ENCODE results near the gene TBC1D8. TPM values are rescaled to one million over a fixed set of nuclear protein-coding genes. Genes with fewer than 3 reads are reported as not detected.

TBC1D8 gene
- total RNA-seq, 1 experiment from 2014 or later = 5.1 TPM

DNA sequence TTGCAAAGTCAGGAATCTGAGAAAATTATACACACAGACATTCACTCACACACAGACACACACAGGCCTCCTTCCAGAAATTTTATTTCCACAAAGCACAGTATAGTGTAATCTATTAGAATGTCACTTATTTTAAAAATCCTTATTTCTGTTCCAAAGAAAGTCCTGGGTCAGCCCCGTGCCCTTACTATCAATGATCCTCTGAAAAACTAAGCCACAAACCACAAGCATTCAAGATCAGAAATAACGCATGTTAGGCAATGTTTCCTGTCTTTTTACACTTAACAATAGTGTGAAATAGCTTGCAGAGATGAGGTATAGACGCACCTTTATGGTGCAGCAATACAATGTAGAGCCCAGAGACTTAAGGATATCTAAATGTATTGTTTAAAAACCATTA, 25.8 kb downstream of the TBC1D8 start:
- no TSS peak for BruUV-seq (replicated peaks)
- Histone ChIP-seq H3K27me3 (replicated peaks; ENCODE audit: insufficient read depth, low read depth, low read length, poor library complexity) (no peaks in the 10 kb centered on the region), H3K36me3 (ENCODE audit: insufficient read depth, low read length, poor library complexity, severe bottlenecking) (no peaks in the 10 kb centered on the region), H3K4me1 (ENCODE audit: insufficient read depth, low read length, poor library complexity, severe bottlenecking) (no peaks in the 10 kb centered on the region), H3K4me3 (ENCODE audit: low read depth, low read length, poor library complexity, severe bottlenecking) (no peak overlapping the region), H3K27ac (ENCODE audit: low read depth, low read length, poor library complexity, severe bottlenecking) (no peak overlapping the region), H3K9me3 (ENCODE audit: low read depth, low read length, poor library complexity, severe bottlenecking) (no peaks in the 10 kb centered on the region)
- POLR2A ChIA-PET (ENCODE audit: low non-redundant PET) = no interaction called here
- DNase-seq (ENCODE audit: low spot score) = no peak
- intact Hi-C loops (cut with micrococcal nuclease; ENCODE audit: unreplicated experiment) = no loop called here
- TF ChIP-seq, protein P1, sequence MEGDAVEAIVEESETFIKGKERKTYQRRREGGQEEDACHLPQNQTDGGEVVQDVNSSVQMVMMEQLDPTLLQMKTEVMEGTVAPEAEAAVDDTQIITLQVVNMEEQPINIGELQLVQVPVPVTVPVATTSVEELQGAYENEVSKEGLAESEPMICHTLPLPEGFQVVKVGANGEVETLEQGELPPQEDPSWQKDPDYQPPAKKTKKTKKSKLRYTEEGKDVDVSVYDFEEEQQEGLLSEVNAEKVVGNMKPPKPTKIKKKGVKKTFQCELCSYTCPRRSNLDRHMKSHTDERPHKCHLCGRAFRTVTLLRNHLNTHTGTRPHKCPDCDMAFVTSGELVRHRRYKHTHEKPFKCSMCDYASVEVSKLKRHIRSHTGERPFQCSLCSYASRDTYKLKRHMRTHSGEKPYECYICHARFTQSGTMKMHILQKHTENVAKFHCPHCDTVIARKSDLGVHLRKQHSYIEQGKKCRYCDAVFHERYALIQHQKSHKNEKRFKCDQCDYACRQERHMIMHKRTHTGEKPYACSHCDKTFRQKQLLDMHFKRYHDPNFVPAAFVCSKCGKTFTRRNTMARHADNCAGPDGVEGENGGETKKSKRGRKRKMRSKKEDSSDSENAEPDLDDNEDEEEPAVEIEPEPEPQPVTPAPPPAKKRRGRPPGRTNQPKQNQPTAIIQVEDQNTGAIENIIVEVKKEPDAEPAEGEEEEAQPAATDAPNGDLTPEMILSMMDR (conservative IDR thresholded peaks at IDR 0.05; ENCODE audit: low read depth, low read length) = no peak
- TF ChIP-seq EZH2 (IDR thresholded peaks at IDR 0.05; ENCODE audit: borderline replicate concordance, low read depth, low read length, poor library complexity, severe bottlenecking) = no peak
- CTCF ChIA-PET = interaction anchor here (0.6 kb wide), 1 partner anchor 713 kb away, joined by 3 read pairs; no protein-coding TSS in a partner anchor

DNA sequence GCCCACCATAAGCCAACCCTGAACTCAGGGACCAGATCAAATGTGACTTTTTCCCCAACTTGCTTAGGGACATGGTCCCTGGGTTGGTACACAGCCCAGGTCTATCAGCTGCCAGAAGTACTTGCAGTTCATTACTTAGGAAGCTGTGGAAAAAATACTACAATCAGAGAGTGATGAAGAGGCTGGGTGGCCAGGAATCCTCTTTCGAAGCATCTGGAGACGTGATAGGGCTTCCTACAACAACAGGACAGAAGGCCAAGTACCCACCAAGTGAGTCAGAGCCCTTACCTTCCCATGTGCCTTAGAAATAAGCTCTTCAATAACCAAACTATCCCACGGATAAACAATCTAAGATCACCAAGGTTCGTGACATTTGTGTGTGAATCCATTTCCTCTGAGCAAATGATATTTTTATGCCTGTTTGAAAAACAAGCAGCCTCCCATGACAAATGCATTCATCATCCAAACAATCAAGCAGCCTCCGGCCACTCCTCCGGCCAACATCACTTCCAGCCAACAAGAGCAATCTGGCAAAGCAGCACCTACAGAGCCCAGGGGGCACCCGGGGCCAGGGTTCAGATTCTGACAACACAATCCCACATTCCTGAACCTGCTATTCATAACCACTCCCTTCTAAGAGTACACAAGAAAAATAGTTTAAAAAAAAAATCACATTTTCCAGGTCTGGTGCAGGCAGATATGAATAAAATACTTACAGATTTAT, 26.4 kb downstream of the TBC1D8 start:
- CTCF ChIA-PET = no interaction called here
- no peak overlapping the region for H3K27ac ChIP-seq (ENCODE audit: low read depth, low read length, poor library complexity, severe bottlenecking)
- no TSS peak for BruUV-seq (replicated peaks)

DNA sequence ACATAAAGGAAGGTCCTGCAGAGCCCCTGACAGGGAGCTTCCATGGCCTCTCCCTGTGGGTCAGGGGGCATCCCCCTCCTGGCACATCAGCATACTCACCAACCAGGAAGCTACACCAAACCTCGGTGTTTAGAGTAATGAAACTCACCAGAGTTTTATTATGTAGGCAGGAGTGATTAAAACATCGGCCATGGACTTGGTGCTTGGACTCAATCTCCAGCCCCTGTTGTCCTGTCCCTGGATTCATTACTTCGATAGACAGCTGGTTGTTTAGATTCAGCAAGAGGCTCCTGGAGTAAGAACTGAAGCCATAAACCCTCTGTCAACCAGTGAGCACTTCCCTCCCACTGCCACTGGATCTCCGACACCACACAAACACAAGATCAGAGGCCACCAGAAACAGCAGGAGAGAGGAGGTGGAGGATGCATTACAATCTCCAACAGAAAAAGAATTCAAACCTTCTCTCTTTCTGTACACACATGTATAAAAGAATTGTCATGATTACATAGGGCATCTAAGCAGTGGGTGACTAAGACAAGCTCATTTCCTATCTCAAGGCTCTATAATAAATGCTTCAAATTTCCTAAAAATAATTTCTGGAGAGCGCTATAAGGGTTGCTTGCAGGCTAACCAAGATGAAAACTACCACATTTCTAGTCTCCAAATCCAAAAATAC, 27.2 kb downstream of the TBC1D8 start:
- intact Hi-C loops (cut with micrococcal nuclease; ENCODE audit: unreplicated experiment) = no loop called here
- no peak overlapping the region for H3K27ac ChIP-seq (ENCODE audit: low read depth, low read length, poor library complexity, severe bottlenecking)

More for the DNA sequence above, 26.4 kb downstream of the TBC1D8 start:
- H3K4me1 ChIP-seq (ENCODE audit: insufficient read depth, low read length, poor library complexity, severe bottlenecking) = no peaks in the 10 kb centered on the region
- DNase-seq (ENCODE audit: low spot score) = no peak
- intact Hi-C loops (cut with micrococcal nuclease; ENCODE audit: unreplicated experiment) = no loop called here
- no peaks in the 10 kb centered on the region for H3K36me3 ChIP-seq (ENCODE audit: insufficient read depth, low read length, poor library complexity, severe bottlenecking)
- no peak for TF ChIP-seq EZH2 (IDR thresholded peaks at IDR 0.05; ENCODE audit: borderline replicate concordance, low read depth, low read length, poor library complexity, severe bottlenecking)
- TF ChIP-seq, protein P1 (conservative IDR thresholded peaks at IDR 0.05; ENCODE audit: low read depth, low read length) = no peak
- H3K27me3 ChIP-seq (replicated peaks; ENCODE audit: insufficient read depth, low read depth, low read length, poor library complexity) = no peaks in the 10 kb centered on the region
- POLR2A ChIA-PET (ENCODE audit: low non-redundant PET) = no interaction called here
- H3K9me3 ChIP-seq (ENCODE audit: low read depth, low read length, poor library complexity, severe bottlenecking) = no peaks in the 10 kb centered on the region
- no peak overlapping the region for H3K4me3 ChIP-seq (ENCODE audit: low read depth, low read length, poor library complexity, severe bottlenecking)

More for the DNA sequence above, 27.2 kb downstream of the TBC1D8 start:
- Histone ChIP-seq H3K27me3 (replicated peaks; ENCODE audit: insufficient read depth, low read depth, low read length, poor library complexity) (no peaks in the 10 kb centered on the region), H3K4me1 (ENCODE audit: insufficient read depth, low read length, poor library complexity, severe bottlenecking) (no peaks in the 10 kb centered on the region), H3K36me3 (ENCODE audit: insufficient read depth, low read length, poor library complexity, severe bottlenecking) (no peaks in the 10 kb centered on the region), H3K9me3 (ENCODE audit: low read depth, low read length, poor library complexity, severe bottlenecking) (no peaks in the 10 kb centered on the region), H3K4me3 (ENCODE audit: low read depth, low read length, poor library complexity, severe bottlenecking) (no peak overlapping the region)
- no TSS peak for BruUV-seq (replicated peaks)
- POLR2A ChIA-PET (ENCODE audit: low non-redundant PET) = no interaction called here
- TF ChIP-seq, protein P1 (conservative IDR thresholded peaks at IDR 0.05; ENCODE audit: low read depth, low read length) = no peak
- no peak for TF ChIP-seq EZH2 (IDR thresholded peaks at IDR 0.05; ENCODE audit: borderline replicate concordance, low read depth, low read length, poor library complexity, severe bottlenecking)
- DNase-seq (ENCODE audit: low spot score) = no peak
- CTCF ChIA-PET = no interaction called here

All from A673 (cell line).